ENCODE data around the gene STAT1. TPM values are rescaled to one million over a fixed set of nuclear protein-coding genes. Genes with fewer than 3 reads are reported as not detected.

The STAT1 gene
- total RNA-seq, 6 donors from 2014 or later = 69.3 to 120 (median 83.1) TPM

- TF ChIP-seq EP300 (IDR thresholded peaks at IDR 0.05) = no peak
- no peak for TF ChIP-seq POLR2A (IDR thresholded peaks at IDR 0.05)
- TF ChIP-seq, protein P1, sequence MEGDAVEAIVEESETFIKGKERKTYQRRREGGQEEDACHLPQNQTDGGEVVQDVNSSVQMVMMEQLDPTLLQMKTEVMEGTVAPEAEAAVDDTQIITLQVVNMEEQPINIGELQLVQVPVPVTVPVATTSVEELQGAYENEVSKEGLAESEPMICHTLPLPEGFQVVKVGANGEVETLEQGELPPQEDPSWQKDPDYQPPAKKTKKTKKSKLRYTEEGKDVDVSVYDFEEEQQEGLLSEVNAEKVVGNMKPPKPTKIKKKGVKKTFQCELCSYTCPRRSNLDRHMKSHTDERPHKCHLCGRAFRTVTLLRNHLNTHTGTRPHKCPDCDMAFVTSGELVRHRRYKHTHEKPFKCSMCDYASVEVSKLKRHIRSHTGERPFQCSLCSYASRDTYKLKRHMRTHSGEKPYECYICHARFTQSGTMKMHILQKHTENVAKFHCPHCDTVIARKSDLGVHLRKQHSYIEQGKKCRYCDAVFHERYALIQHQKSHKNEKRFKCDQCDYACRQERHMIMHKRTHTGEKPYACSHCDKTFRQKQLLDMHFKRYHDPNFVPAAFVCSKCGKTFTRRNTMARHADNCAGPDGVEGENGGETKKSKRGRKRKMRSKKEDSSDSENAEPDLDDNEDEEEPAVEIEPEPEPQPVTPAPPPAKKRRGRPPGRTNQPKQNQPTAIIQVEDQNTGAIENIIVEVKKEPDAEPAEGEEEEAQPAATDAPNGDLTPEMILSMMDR (IDR thresholded peaks at IDR 0.05) = no peak
- TF ChIP-seq POLR2AphosphoS5 (IDR thresholded peaks at IDR 0.05) = no peak
- Histone ChIP-seq H3K27me3 (no peaks in the 10 kb centered on the region), H3K4me3 (no peak overlapping the region), H3K4me1 (no peaks in the 10 kb centered on the region), H3K36me3 (peaks cover 5 to 88% (median 32%) of the 10 kb centered on the region in 4 donors), H3K27ac (no peak overlapping the region), H3K9me3 (no peaks in the 10 kb centered on the region)
- DNase-seq (no peak), ATAC-seq (ENCODE audit: low FRiP score in 2 of 2) (no peak)
- WGBS, 2 donors = 77 to 85% methylated on average over 2 of the region's 2 CpGs
Measured at GRCh38 chr2:190927301-190927700, 86.7 kb downstream of the STAT1 start.

- Histone ChIP-seq H3K4me1 (no peaks in the 10 kb centered on the region), H3K27ac (peak overlapping the region in 1 of 4 donors; percentile 48), H3K36me3 (peaks cover 8 to 74% (median 31%) of the 10 kb centered on the region in 4 donors), H3K4me3 (no peak overlapping the region), H3K9me3 (no peaks in the 10 kb centered on the region), H3K27me3 (no peaks in the 10 kb centered on the region)
- TF ChIP-seq, protein P1 (IDR thresholded peaks at IDR 0.05) = no peak
- TF ChIP-seq POLR2AphosphoS5 (IDR thresholded peaks at IDR 0.05) (no peak), POLR2A (IDR thresholded peaks at IDR 0.05) (no peak), EP300 (IDR thresholded peaks at IDR 0.05) (no peak)
- WGBS, 2 donors = 78 to 88% methylated on average over 1 of the region's 1 CpG
- ATAC-seq (ENCODE audit: low FRiP score in 2 of 2) (no peak), DNase-seq (no peak)
Measured at GRCh38 chr2:190922376-190922775, 91.6 kb downstream of the STAT1 start.

DNA sequence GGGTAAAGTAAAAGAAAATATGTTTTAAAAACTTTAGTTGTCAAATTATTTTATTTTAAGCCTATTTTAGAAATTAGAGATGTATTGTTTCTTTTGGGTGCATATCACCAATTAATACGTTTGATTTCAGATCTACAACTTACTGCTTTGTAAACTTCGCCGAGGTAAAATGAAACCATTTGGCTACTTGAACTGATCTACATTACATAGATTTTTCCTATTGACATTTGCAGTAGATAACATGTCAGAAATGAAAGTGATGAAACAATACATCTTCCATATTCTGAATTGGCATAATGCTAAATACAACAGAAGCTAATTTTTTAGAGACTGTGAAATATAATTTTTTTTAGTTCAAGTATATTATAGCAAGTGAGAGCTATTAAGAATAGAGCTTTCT lies 93.9 kb downstream of the STAT1 start:
- no peak for TF ChIP-seq EP300 (IDR thresholded peaks at IDR 0.05)
- no peak for TF ChIP-seq POLR2A (IDR thresholded peaks at IDR 0.05)
- TF ChIP-seq, protein P1 (IDR thresholded peaks at IDR 0.05) = no peak
- TF ChIP-seq POLR2AphosphoS5 (IDR thresholded peaks at IDR 0.05) = no peak
- peaks cover 8 to 78% (median 31%) of the 10 kb centered on the region in 4 donors for H3K36me3 ChIP-seq
- DNase-seq = no peak
- ATAC-seq (ENCODE audit: low FRiP score in 2 of 2) = no peak
- no peak overlapping the region for H3K4me3 ChIP-seq
- H3K9me3 ChIP-seq = no peaks in the 10 kb centered on the region
- 84 to 95% methylated on average over 3 of the region's 3 CpGs for WGBS, 2 donors
- no peak overlapping the region for H3K27ac ChIP-seq
- no peaks in the 10 kb centered on the region for H3K27me3 ChIP-seq
- H3K4me1 ChIP-seq = no peaks in the 10 kb centered on the region

Other genes with a start within 250 kb of the STAT1 start
- 100 to 1,000 TPM; 126 to 401 (median 189) TPM for gene GLS, start 133.3 kb downstream of the STAT1 start, total RNA-seq
- 10 to 100 TPM in 1 of 6 donors, 1 to 10 TPM in 5; 3.6 to 11.9 (median 6.0) TPM for gene STAT4, start 136.8 kb upstream of the STAT1 start, total RNA-seq
- 100 to 1,000 TPM; 112 to 311 (median 137) TPM for gene MYO1B, start 231.2 kb upstream of the STAT1 start, total RNA-seq